HG03060 (cell line): Measurements from ENCODE around the gene EVA1C.
"Not testable (repeated sequence)": the region's sequence is repeated elsewhere in the genome, so short reads cannot be mapped to it uniquely, and the experiment has no call there.

Experiments
- ATAC-seq: cut with Tn5 transposase; IDR thresholded peaks from one replicate; pipeline ENCODE4 v1.9.1; 2021; ENCODE audit warnings: low read depth, moderate number of reproducible peaks; ENCODE audit not compliant: unreplicated experiment

Gene EVA1C

DNA sequence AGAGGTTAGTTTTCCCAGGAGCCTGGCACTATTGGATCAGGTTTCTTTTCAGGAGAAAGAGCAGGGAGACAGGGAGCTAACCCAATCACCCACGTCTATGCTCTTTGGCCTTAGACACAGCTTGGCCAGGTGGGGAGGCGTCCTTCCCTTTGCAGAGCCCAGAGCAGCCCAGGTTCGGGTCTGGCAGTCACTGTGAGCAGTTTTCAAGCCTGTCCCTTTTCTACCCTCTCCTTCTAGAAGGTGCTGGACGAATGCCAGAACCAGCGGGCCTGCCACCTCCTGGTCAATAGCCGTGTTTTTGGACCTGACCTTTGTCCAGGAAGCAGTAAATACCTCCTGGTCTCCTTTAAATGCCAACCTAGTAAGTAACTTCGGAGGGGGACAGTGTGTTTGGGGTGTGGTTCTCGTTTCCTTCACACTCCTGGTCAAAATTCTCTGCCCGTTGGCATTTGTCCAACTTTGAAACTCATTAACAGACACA is 44.9 kb downstream of the EVA1C start:
- ATAC-seq: no peak

GRCh38 chr21:32457962-32458361 is 45.5 kb downstream of the EVA1C start:
- no peak for ATAC-seq

DNA sequence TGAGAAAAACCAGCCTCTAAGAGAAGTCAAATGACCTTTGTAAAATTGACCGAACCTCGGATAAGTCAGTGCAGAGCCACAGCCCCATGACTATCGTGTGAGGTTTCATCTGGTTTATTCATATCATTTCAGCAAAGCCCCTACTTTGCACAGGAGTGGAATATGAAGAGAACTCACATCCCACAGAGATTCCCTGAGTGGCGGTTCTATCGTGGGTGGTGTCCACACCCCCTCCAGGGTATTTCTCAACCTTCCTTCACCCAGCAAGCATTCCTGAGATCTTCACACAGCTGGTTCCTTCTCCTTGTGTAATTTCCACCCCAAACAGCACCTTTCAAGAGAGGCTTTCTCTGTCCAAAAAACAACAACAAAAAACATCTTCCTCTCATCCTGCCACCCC is 47.5 kb downstream of the EVA1C start:
- no peak for ATAC-seq

- no peak for ATAC-seq
Observed at GRCh38 chr21:32461503-32461902, 49.0 kb downstream of the EVA1C start.

- not testable (repeated sequence) for ATAC-seq
Observed at GRCh38 chr21:32462564-32462963, 50.1 kb downstream of the EVA1C start.

GRCh38 chr21:32463367-32463766 is 50.9 kb downstream of the EVA1C start:
- no peak for ATAC-seq

DNA sequence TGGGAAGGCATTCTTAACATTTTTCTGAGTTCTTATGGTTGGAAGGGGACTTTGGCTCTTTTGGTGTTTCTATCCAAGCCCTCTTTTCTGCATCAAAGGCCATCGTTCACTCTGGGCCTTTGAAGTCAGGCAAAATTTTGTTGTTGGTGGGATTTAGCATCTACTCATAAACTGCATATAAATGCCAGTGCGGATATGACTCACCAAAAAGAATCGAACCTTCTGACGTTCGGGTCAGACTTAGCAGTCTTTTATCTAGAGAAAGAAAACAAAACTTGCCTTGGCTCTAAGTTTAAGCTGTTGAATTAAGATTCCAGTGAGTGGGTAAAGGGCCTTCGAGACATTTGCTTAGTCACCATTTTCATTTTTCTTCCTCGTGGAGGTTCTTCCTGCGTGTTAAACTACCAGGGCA is 51.4 kb downstream of the EVA1C start:
- ATAC-seq: no peak

- ATAC-seq: no peak
Observed at GRCh38 chr21:32467291-32467690, 54.8 kb downstream of the EVA1C start.

DNA sequence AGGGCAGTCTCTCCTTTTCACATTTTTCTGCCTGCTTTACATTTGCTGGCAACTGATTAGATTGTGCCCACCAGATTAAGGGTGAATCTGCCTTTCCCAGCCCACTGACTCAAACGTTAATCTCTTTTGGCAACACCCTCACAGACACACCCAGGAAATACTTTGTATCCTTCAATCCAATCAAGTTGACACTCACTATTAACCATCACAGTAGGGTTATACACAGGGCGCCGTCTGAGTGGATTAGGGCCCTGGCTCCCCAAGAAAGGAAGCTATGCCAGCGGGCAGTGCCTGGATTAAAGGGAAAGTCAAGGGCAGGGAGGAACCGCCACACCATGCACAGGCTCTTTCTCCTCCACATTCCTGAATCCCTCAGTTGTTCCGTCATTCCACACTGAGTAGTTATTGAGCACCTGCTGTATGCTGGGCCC is 56.2 kb downstream of the EVA1C start:
- ATAC-seq: no peak

DNA sequence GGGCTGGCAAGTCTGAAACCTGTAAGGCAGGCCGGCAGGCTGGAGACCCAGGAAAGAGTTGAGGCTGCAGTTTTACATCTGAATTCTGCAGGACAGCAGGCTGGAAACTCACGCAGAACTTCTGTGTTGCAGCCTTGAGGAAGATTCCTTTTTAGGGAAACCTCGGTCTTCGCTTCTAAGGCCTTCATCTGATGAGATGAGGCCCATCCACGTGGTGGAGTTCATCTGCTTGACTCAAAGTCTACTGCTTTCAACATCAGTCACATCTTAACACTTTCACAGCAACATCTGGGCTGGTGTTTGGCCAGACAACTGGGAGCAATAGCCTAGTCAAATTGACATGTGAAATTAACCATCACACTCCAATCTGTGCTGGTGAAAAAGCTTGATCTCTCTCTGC is 57.1 kb downstream of the EVA1C start:
- no peak for ATAC-seq

DNA sequence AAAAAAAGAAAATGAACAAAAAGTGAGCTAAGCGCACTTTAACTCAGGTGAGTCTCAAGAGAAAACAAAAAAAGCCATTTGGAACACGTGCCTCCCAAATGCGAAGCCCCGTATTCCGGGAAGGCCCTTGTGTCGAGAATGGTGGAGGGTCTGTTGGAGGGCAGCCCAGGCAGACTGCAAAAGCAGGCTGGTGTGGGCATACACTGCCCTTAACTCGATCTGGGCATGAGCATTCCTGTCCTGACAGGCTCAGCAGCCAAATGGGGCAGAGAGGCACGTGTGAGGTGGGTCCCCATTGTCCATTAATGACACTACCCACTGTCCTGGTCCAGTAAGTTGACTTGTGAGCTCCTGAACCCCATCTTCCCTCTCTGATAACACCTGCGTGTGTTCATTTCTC is 57.7 kb downstream of the EVA1C start:
- ATAC-seq: no peak

DNA sequence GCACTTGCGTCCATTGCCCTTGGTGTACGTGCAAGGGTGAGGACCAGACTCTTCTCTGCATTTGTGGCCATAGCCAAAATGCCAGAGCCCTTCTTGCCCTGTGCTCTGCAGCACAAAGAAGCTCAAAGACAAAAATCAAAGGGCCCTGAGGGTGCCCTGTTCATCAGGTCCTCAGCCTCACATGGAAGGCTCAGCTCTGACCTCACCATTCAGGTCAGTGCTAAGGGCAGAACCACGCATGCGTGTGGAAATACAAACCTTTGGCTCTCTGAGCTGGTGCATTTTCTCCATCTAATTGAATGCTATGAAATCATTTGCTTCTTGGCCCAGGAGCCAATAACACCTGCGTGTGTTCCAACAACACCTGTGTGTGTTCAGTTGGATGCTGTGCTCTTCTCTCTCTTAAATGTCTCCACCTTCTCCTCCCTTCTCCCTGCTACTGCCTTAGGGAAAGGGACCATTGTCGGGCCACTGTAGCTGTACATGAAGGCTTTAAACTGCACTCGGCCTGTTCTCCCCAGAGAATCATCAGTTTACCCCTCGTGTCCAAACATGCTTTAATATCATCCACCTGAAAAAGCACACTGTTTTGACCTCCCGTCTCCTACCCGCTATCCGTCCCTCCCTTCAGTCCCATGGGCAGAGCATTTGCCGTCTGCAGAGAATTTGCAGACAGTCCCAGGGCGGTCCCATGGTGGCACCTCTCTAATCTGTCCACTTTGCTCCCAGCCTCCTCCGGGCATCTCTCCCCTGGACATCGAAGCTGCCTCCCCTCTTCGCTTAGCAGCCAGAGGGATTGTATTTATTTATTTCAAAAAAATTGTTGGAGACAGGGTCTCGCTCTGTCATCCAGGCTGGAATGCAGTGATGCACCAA is 60.6 kb downstream of the EVA1C start:
- no peak for ATAC-seq

DNA sequence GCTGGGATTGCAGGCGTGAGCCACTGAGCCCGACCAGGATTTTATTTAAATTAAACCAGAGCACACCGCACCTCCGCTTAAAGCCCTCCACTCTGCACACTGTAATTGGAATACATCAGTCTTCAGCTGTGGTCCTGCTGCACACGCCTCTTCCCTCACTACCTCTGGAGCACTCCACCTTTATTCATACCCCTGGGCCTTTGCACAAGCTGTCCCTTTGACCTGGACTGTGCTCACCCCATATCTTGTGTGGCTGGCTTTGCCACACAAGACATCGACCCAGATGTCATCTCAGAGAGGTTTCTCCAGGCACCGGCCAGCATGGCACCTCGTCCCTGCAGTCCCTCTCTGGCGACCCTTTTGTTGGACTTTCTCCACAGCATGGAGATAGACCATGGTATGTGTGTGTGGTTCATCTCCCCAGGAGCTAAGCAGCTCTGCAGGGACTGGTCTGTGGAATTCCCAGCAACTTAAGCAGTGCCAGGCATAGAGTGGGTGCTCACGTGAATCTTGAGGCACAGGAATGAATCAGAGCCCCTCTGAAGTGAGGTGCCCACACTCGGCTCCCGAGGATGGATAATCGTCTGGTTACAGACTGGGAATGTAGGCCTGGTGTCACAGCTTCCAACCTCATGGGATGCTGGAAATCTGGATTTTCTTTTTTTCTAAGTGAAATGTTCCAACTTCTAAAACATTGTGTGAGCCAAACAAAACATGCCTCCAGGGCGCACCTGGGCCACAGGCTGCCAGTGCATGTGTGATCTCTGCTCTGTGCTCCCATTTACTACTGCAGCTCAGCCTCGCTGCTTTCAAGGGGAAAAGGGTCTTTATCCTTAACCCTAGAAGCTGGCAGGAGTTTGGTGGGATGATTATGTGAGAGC is 61.9 kb downstream of the EVA1C start:
- no peak for ATAC-seq

GRCh38 chr21:32475162-32475812 is 62.8 kb downstream of the EVA1C start:
- ATAC-seq: no peak

GRCh38 chr21:32476661-32477423 is 64.3 kb downstream of the EVA1C start:
- no peak for ATAC-seq

- no peak for ATAC-seq
Observed at GRCh38 chr21:32477424-32477745, 64.9 kb downstream of the EVA1C start.

DNA sequence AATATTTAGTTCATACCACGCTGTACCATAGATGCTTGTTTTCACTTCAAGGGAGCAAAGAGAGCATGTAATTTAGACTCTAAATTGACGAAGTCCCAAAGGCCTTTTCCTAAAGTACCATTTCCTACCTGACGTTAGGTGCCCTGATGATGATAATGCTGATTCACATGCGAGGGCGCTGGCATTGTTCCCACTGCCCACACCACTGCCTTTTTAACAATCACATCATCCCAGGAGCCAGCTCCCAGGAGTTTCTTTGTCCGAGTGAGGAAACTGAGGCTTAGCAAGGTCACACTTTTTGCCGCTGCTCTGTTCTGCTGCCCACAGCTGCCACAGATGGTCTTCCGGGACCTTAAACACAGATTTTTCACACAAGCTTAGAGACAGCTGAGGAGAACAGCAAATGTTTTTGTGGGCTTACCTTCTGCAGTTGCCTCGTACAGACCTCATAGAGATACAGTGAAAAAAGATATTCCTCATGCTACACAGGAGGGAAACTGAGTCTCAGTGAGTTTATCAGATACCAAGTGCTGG is 69.4 kb downstream of the EVA1C start:
- ATAC-seq: no peak

- ATAC-seq: no peak
Observed at GRCh38 chr21:32482565-32483292, 70.2 kb downstream of the EVA1C start.

GRCh38 chr21:32483293-32483595 is 70.7 kb downstream of the EVA1C start:
- ATAC-seq: no peak
